MM.1S (cell line): ENCODE results near the gene LRRC15.

ENCODE experiments used
- DNase-seq: peaks from one replicate; pipeline ENCODE4 v3.0.0-alpha.2; 2015
- H2AFZ ChIP-seq: fragments of 300-600 bp; sonication (generic); 2 replicates; pipeline ENCODE4 v1.6.0; 2016; ENCODE audit warnings: antibody characterized with exemption, low read length
- H3F3A ChIP-seq: fragments of 300-600 bp; sonication (generic); 2 replicates; pipeline ENCODE4 v1.6.1; 2016; ENCODE audit warnings: mild to moderate bottlenecking, antibody characterized with exemption, low read length, moderate library complexity, mixed read lengths; ENCODE audit not compliant: insufficient read depth
- H3K27ac ChIP-seq: fragments of 300-600 bp; sonication (generic); 2 replicates; pipeline ENCODE4 v1.5.1; 2016; ENCODE audit warnings: mild to moderate bottlenecking, low read length
- H3K27me3 ChIP-seq: fragments of 300-600 bp; sonication (generic); replicated peaks from 2 replicates; pipeline ENCODE4 v1.6.0; 2016; ENCODE audit warnings: low read length; ENCODE audit not compliant: insufficient read depth
- H3K36me3 ChIP-seq: fragments of 300-600 bp; sonication (generic); replicated peaks from 2 replicates; pipeline ENCODE4 v1.6.1; 2016; ENCODE audit warnings: mild to moderate bottlenecking, low read length, mixed read lengths; ENCODE audit not compliant: insufficient read depth
- H3K4me1 ChIP-seq: fragments of 300-600 bp; sonication (generic); 2 replicates; pipeline ENCODE4 v1.6.1; 2016; ENCODE audit warnings: low read length, mixed read lengths
- H3K4me2 ChIP-seq: fragments of 300-600 bp; sonication (generic); 2 replicates; pipeline ENCODE4 v1.6.0; 2016; ENCODE audit warnings: low read depth, low read length
- H3K4me3 ChIP-seq: fragments of 300-600 bp; sonication (generic); 2 replicates; pipeline ENCODE4 v1.5.1; 2016; ENCODE audit warnings: low read length, mixed read lengths
- H3K79me2 ChIP-seq: fragments of 300-600 bp; sonication (generic); 2 replicates; pipeline ENCODE4 v1.6.1; 2016; ENCODE audit warnings: mixed run types, low read length, mixed read lengths
- H3K9ac ChIP-seq: fragments of 300-600 bp; sonication (generic); 2 replicates; pipeline ENCODE4 v1.6.1; 2016; ENCODE audit warnings: low read length, mixed read lengths
- H3K9me2 ChIP-seq: fragments of 300-600 bp; sonication (generic); replicated peaks from 2 replicates; pipeline ENCODE4 v1.6.1; 2016; ENCODE audit warnings: mild to moderate bottlenecking, low read length, mixed read lengths; ENCODE audit not compliant: insufficient read depth
- H3K9me3 ChIP-seq: fragments of 300-600 bp; sonication (generic); replicated peaks from 2 replicates; pipeline ENCODE4 v1.6.1; 2016; ENCODE audit warnings: mild to moderate bottlenecking, low read length, mixed read lengths; ENCODE audit not compliant: insufficient read depth
- H4K20me1 ChIP-seq: fragments of 300-600 bp; sonication (generic); 2 replicates; pipeline ENCODE4 v1.6.1; 2016; ENCODE audit warnings: mild to moderate bottlenecking, low read length, moderate library complexity, mixed read lengths; ENCODE audit not compliant: insufficient read depth
- CTCF ChIP-seq: fragments of 300-600 bp; sonication (generic); IDR thresholded peaks from 2 replicates; pipeline ENCODE4 v1.5.1; 2016; ENCODE audit warnings: antibody characterized with exemption, low read length, mixed read lengths
- EZH2 ChIP-seq: fragments of 300-600 bp; sonication (generic); optimal IDR thresholded peaks from 2 replicates; pipeline ENCODE3; 2017; ENCODE audit warnings: low read depth, mild to moderate bottlenecking, antibody characterized with exemption, low read length, mixed read lengths
- EZH2phosphoT487 ChIP-seq: fragments of 300-600 bp; sonication (generic); IDR thresholded peaks from 2 replicates; pipeline ENCODE4 v1.6.1; 2018; ENCODE audit warnings: antibody characterized with exemption, low read length

The LRRC15 gene

DNA sequence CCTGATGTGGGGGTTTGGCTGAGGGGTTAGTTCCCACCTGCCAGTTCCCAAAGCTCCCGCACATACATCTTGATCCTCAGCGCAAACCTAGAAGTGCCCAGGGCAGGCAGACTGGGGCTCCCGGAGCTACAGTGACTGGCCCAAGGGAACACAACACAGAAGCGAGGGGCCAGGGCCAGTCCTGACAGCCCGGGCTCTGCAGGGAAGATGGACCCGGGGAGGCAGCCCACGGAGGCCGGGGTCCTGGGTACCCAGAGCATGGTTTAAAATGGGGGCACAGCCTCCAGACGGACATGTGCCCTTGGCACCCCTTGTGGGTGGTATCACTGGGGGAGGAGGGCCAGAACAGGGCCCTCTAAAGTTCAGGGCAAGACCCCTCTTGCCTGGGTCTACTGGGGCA is 23.5 kb downstream of the LRRC15 start:
- H2AFZ ChIP-seq = no peak overlapping the region
- H3K4me3 ChIP-seq = no peak overlapping the region
- H3K9me2 ChIP-seq = no peaks in the 10 kb centered on the region
- H3K27me3 ChIP-seq = peaks cover 28% of the 10 kb centered on the region
- H3K36me3 ChIP-seq = no peaks in the 10 kb centered on the region
- H3F3A ChIP-seq = no peaks in the 10 kb centered on the region
- H4K20me1 ChIP-seq = no peaks in the 10 kb centered on the region
- H3K9me3 ChIP-seq = no peaks in the 10 kb centered on the region
- no peak overlapping the region for H3K9ac ChIP-seq
- H3K79me2 ChIP-seq = no peaks in the 10 kb centered on the region
- DNase-seq = no peak
- no peak overlapping the region for H3K27ac ChIP-seq
- H3K4me2 ChIP-seq = no peak overlapping the region
- TF ChIP-seq CTCF (no peak), EZH2phosphoT487 (no peak), EZH2 (no peak)
- no peaks in the 10 kb centered on the region for H3K4me1 ChIP-seq

DNA sequence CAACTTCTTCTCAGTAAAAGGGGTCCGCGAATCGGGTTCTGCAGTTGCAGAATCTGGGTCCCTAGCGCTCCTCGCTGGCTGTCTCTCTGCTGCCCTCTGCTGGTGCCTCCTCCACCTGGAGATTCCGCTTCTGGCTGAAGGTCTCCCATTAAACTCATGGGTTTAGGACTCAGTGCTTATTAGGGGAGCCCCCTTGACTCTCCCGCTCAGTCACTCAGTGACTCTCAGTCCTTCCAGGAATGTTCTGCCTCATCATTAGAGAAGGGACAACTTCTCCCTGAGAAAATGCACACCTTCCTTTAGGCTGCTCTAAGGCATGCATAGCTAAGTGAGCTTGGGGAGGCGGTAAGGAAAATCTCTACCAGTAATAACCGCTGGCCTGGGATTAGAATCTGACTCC is 25.5 kb downstream of the LRRC15 start:
- Histone ChIP-seq H3K4me3 (no peak overlapping the region), H3K4me2 (0 out of 2 replicates have a peak overlapping the region, but pooled peaks have one; percentile 8), H3K27ac (no peak overlapping the region), H3K27me3 (peaks cover 28% of the 10 kb centered on the region), H3K79me2 (no peaks in the 10 kb centered on the region), H3K4me1 (no peaks in the 10 kb centered on the region), H3K36me3 (no peaks in the 10 kb centered on the region), H3K9me3 (no peaks in the 10 kb centered on the region), H4K20me1 (no peaks in the 10 kb centered on the region), H3K9me2 (no peaks in the 10 kb centered on the region), H3K9ac (no peak overlapping the region), H2AFZ (no peak overlapping the region), H3F3A (no peaks in the 10 kb centered on the region)
- TF ChIP-seq CTCF = peak; percentile 99
- TF ChIP-seq EZH2 = no peak
- DNase-seq = peak; percentile 73

DNA sequence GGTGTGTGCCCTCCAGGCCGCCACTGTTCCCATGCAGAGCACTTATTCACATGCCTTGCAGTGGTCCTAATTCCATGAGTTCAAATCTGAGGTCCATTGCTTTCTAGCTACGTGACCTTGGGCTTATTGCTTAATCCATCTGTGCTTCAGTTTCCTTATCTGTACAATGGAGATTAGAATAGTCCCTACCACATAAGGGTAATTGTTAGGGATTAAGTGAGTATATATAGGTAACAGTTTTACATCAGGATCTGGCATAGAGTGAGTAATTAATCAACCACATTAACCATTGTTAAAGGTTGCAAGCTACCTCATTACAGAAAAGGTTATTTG is 26.0 kb downstream of the LRRC15 start:
- no peaks in the 10 kb centered on the region for H3K79me2 ChIP-seq
- DNase-seq = no peak
- H3K4me2 ChIP-seq = 0 out of 2 replicates have a peak overlapping the region, but pooled peaks have one; percentile 8
- H3K9me3 ChIP-seq = no peaks in the 10 kb centered on the region
- H2AFZ ChIP-seq = no peak overlapping the region
- H3K36me3 ChIP-seq = no peaks in the 10 kb centered on the region
- H3K27ac ChIP-seq = no peak overlapping the region
- no peak overlapping the region for H3K4me3 ChIP-seq
- H3K9ac ChIP-seq = no peak overlapping the region
- no peaks in the 10 kb centered on the region for H4K20me1 ChIP-seq
- H3K9me2 ChIP-seq = no peaks in the 10 kb centered on the region
- no peaks in the 10 kb centered on the region for H3K4me1 ChIP-seq
- TF ChIP-seq CTCF (no peak), EZH2phosphoT487 (no peak), EZH2 (no peak)
- H3F3A ChIP-seq = no peaks in the 10 kb centered on the region
- H3K27me3 ChIP-seq = peaks cover 28% of the 10 kb centered on the region
